Measurements from ENCODE around the gene FOXO3.

DNA sequence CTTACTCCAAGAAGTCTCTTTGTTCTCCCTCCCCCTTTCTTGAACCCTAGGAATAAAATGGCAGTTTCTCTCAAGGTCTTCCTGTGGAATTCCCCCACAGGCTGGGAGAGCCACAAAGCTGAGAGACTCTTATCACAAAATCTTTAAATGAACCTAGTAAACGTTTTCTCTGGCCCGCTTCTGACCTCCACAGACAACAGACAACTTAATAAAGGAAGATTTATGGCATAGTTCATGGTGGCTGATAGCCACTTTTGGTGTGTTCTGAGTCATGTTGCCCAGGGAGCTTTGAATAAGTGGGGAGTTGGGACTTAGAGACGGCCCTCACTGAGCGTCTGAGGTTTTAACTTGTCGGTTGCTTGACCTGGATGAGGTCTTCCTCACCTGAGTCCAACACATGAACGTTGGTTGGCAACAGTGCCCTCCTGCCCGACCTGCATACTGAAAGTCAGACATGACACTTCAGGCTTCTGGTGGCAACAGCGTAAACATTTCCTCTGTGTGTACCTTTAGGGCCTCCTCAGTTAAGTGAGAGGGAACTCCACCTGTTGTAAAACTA lies 124.1 kb downstream of the FOXO3 start:
- no peak for TF ChIP-seq EZH2 (IDR thresholded peaks at IDR 0.05; ENCODE audit: insufficient read depth, poor library complexity, severe bottlenecking)
- TF ChIP-seq EZH2phosphoT487 (IDR thresholded peaks at IDR 0.05; ENCODE audit: insufficient read depth, low read depth): no peak

Data from GM23248 (cell line).